Neutrophil (primary cell): ENCODE results near the gene ZC3H12C.

ENCODE experiments used
- H3K27ac ChIP-seq: fragments of 200-600 bp; sonication (generic); 2 replicates; pipeline ENCODE4 v1.5.1; 2016; ENCODE audit warnings: mild to moderate bottlenecking, moderate library complexity
- H3K27me3 ChIP-seq: fragments of 200-600 bp; sonication (generic); 2 replicates; pipeline ENCODE4 v1.6.0; 2016; ENCODE audit warnings: mild to moderate bottlenecking
- H3K36me3 ChIP-seq: fragments of 200-600 bp; sonication (generic); 2 replicates; pipeline ENCODE4 v1.5.1; 2017
- H3K4me1 ChIP-seq, 2 experiments: fragments of 200-600 bp in 1 of 2; sonication (generic) in 1 of 2; 1 replicate in 1 of 2; 2 replicates in 1 of 2; pipeline versions ENCODE4 v1.5.1 to v1.6.1; 2013 to 2016; ENCODE audit warnings: low read depth in 1 of 2, low read length in 1 of 2, mild to moderate bottlenecking in 1 of 2, moderate library complexity in 1 of 2; ENCODE audit not compliant: control insufficient read depth in 1 of 2, insufficient read depth in 1 of 2
- H3K4me3 ChIP-seq, 2 experiments: fragments of 200-600 bp in 1 of 2; sonication (generic) in 1 of 2; 1 replicate in 1 of 2; 2 replicates in 1 of 2; pipeline ENCODE4 v1.5.1; 2013 to 2016; ENCODE audit warnings: low read depth in 1 of 2, low read length in 1 of 2, mild to moderate bottlenecking in 1 of 2, moderate library complexity in 1 of 2
- H3K9me3 ChIP-seq: fragments of 200-600 bp; sonication (generic); 2 replicates; pipeline ENCODE4 v1.5.1; 2016
- CTCF ChIP-seq: fragments of 200-600 bp; sonication (generic); IDR thresholded peaks from 2 replicates; pipeline ENCODE4 v1.5.1; 2016; ENCODE audit warnings: antibody characterized with exemption

Gene ZC3H12C

GRCh38 chr11:110096496-110096895 lies 3.3 kb downstream of the ZC3H12C start:
- Histone ChIP-seq H3K27me3 (peaks cover 24% of the 10 kb centered on the region), H3K9me3 (no peaks in the 10 kb centered on the region), H3K4me3 (no peak overlapping the region), H3K4me1 (peaks cover 8 to 25% of the 10 kb centered on the region in 2 experiments), H3K27ac (no peak overlapping the region), H3K36me3 (no peaks in the 10 kb centered on the region)
- TF ChIP-seq CTCF: no peak

GRCh38 chr11:110097459-110098012 lies 4.3 kb downstream of the ZC3H12C start:
- no peak overlapping the region for H3K27ac ChIP-seq
- no peaks in the 10 kb centered on the region for H3K36me3 ChIP-seq

GRCh38 chr11:110098645-110099044 lies 5.5 kb downstream of the ZC3H12C start:
- Histone ChIP-seq H3K27ac (no peak overlapping the region), H3K4me3 (no peak overlapping the region), H3K36me3 (no peaks in the 10 kb centered on the region), H3K27me3 (peaks cover 10% of the 10 kb centered on the region), H3K4me1 (peaks cover 11 to 35% of the 10 kb centered on the region in 2 experiments), H3K9me3 (no peaks in the 10 kb centered on the region)
- TF ChIP-seq CTCF: no peak

More at GRCh38 chr11:110097459-110098012, 4.3 kb downstream of the ZC3H12C start:
- no peak overlapping the region for H3K4me3 ChIP-seq
- no peaks in the 10 kb centered on the region for H3K9me3 ChIP-seq
- H3K4me1 ChIP-seq: peaks cover 9 to 30% of the 10 kb centered on the region in 2 experiments
- H3K27me3 ChIP-seq: peaks cover 15% of the 10 kb centered on the region
- no peak for TF ChIP-seq CTCF

GRCh38 chr11:110100476-110101240 lies 7.5 kb downstream of the ZC3H12C start:
- no peak overlapping the region for H3K27ac ChIP-seq
- H3K4me3 ChIP-seq: no peak overlapping the region
- no peaks in the 10 kb centered on the region for H3K27me3 ChIP-seq
- H3K4me1 ChIP-seq: peaks cover 4 to 28% of the 10 kb centered on the region in 2 experiments
- H3K36me3 ChIP-seq: no peaks in the 10 kb centered on the region
- TF ChIP-seq CTCF: no peak
- H3K9me3 ChIP-seq: no peaks in the 10 kb centered on the region

- Histone ChIP-seq H3K4me1 (peaks cover 4 to 15% of the 10 kb centered on the region in 2 experiments), H3K9me3 (no peaks in the 10 kb centered on the region), H3K27me3 (no peaks in the 10 kb centered on the region), H3K27ac (no peak overlapping the region), H3K36me3 (peaks cover 2% of the 10 kb centered on the region), H3K4me3 (no peak overlapping the region)
- no peak for TF ChIP-seq CTCF
Observed at GRCh38 chr11:110106713-110107274, 13.6 kb downstream of the ZC3H12C start.
